ENCODE results near the gene PSMF1.

Gene PSMF1

DNA sequence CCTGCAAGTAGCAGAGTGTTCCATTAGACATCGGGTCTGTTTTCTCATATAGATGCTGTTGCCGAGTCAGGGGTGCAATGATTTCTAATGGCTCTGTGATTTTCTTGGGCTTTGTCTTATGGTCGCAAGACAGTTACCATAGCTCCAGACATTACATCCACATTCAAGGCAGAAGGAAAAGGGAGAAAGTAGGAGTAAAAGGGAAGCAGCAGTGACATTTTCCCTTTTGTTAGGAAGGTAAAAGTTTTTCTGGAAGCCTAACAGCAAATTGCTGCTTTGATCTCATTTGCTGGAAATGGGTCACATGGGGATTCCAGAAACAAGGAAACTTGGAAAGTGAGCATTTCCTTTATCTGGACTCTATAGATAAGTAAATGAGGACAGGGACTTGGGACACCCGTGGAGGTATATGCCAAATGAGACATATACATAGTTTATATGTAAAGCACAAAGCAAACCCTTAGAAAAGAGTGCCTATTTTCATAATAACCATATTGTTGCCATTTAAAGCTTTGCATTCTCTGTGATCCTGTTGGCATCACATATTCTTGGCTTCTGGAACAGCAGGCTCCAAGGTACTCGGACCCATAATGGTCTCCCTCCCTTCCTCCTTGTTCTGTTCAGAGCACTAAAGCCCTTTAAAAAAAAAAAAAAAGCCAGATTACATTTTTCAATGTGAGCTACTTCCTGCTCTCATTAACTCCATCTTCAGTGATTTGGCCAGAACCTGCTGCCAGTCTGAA lies 84.5 kb downstream of the PSMF1 start, which contains the start of gene C20orf202:
Gene C20orf202 (plus strand): TSS at position 693 of the 743 bp plus-strand sequence. CDS start 132 bp downstream, outside the sequence.
- H3K4me3 ChIP-seq (ENCODE audit: low read length) = no peak within 1 kb of the TSS
- no peaks in the 10 kb centered on the region for H3K9me3 ChIP-seq (replicated peaks; ENCODE audit: insufficient read depth, low read length)
- H3K4me2 ChIP-seq (ENCODE audit: low read depth, low read length) = no peak within 1 kb of the TSS
- H3K79me2 ChIP-seq (ENCODE audit: low read length) = no peaks in the 10 kb centered on the region
- no peaks in the 10 kb centered on the region for H3K4me1 ChIP-seq (ENCODE audit: low read length)
- H3K27ac ChIP-seq (ENCODE audit: low read length) = no peak within 1 kb of the TSS
- H3K36me3 ChIP-seq (replicated peaks; ENCODE audit: insufficient read depth, low read length) = no peaks in the 10 kb centered on the region
- no peak for TF ChIP-seq EZH2phosphoT487 (IDR thresholded peaks at IDR 0.05; ENCODE audit: low read length)
- no peak for TF ChIP-seq EZH2 (optimal IDR thresholded peaks at IDR 0.05; ENCODE audit: low read depth, low read length)
- TF ChIP-seq, protein P1, sequence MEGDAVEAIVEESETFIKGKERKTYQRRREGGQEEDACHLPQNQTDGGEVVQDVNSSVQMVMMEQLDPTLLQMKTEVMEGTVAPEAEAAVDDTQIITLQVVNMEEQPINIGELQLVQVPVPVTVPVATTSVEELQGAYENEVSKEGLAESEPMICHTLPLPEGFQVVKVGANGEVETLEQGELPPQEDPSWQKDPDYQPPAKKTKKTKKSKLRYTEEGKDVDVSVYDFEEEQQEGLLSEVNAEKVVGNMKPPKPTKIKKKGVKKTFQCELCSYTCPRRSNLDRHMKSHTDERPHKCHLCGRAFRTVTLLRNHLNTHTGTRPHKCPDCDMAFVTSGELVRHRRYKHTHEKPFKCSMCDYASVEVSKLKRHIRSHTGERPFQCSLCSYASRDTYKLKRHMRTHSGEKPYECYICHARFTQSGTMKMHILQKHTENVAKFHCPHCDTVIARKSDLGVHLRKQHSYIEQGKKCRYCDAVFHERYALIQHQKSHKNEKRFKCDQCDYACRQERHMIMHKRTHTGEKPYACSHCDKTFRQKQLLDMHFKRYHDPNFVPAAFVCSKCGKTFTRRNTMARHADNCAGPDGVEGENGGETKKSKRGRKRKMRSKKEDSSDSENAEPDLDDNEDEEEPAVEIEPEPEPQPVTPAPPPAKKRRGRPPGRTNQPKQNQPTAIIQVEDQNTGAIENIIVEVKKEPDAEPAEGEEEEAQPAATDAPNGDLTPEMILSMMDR (IDR thresholded peaks at IDR 0.05; ENCODE audit: low read length) = no peak
- no peak for DNase-seq
- no peaks in the 10 kb centered on the region for H3K27me3 ChIP-seq (replicated peaks; ENCODE audit: insufficient read depth, low read length)
- H4K20me1 ChIP-seq (ENCODE audit: insufficient read depth, low read length) = no peaks in the 10 kb centered on the region
- no peaks in the 10 kb centered on the region for H3F3A ChIP-seq (ENCODE audit: insufficient read depth, low read length)
- H3K9me2 ChIP-seq (replicated peaks; ENCODE audit: insufficient read depth, low read length) = no peaks in the 10 kb centered on the region
- no peak within 1 kb of the TSS for H3K9ac ChIP-seq (ENCODE audit: low read length)
- H2AFZ ChIP-seq (ENCODE audit: low read length) = no peak within 1 kb of the TSS

DNA sequence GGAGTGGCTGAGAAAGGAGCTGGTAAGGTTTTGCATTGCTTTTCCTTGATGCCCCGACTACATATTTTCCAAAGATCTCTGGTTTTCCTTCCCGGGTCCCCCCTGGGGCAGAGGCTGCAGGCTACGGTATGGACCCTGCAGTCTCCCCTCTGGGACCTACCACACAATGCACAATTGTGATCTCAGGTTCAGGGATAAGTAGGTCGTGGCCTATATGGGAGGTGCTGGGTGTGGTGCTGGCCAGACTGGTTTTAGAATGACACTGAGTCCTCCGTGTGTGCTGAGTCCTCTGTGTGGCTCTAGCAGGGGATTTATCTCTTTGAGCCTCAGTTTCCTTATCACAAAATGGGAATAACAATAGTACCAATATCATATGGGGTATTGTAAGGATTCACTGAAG lies 85.2 kb downstream of the PSMF1 start:
- TF ChIP-seq EZH2phosphoT487 (IDR thresholded peaks at IDR 0.05; ENCODE audit: low read length) (no peak), EZH2 (optimal IDR thresholded peaks at IDR 0.05; ENCODE audit: low read depth, low read length) (no peak)
- TF ChIP-seq, protein P1 (IDR thresholded peaks at IDR 0.05; ENCODE audit: low read length) = no peak
- Histone ChIP-seq H3K27ac (ENCODE audit: low read length) (no peak overlapping the region), H3K9ac (ENCODE audit: low read length) (no peak overlapping the region), H4K20me1 (ENCODE audit: insufficient read depth, low read length) (no peaks in the 10 kb centered on the region), H3K36me3 (replicated peaks; ENCODE audit: insufficient read depth, low read length) (no peaks in the 10 kb centered on the region), H3K4me1 (ENCODE audit: low read length) (no peaks in the 10 kb centered on the region), H3K9me3 (replicated peaks; ENCODE audit: insufficient read depth, low read length) (no peaks in the 10 kb centered on the region), H3K79me2 (ENCODE audit: low read length) (no peaks in the 10 kb centered on the region), H3K9me2 (replicated peaks; ENCODE audit: insufficient read depth, low read length) (no peaks in the 10 kb centered on the region), H3K4me3 (ENCODE audit: low read length) (no peak overlapping the region), H2AFZ (ENCODE audit: low read length) (no peak overlapping the region), H3K4me2 (ENCODE audit: low read depth, low read length) (no peak overlapping the region), H3K27me3 (replicated peaks; ENCODE audit: insufficient read depth, low read length) (no peaks in the 10 kb centered on the region), H3F3A (ENCODE audit: insufficient read depth, low read length) (no peaks in the 10 kb centered on the region)
- no peak for DNase-seq

DNA sequence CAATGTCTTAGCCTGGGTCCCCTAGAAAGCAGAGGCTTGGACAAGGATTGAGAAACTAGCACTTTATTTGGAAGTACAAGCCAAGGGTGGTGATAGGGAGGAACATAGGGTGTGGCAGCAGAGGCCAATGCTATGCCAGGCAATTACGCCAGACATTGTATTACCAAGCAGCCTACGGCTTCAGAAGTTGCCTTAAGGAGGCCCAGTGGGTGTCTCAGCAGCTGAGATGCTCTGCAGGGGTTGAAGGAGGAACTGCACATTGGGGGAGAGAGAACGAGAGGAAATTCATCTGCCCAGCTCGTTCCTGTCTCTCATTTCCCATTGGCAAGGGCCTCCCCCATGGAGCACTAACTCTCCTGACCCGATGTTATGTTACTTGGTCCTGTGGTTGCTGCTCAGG lies 85.7 kb downstream of the PSMF1 start:
- H3K27me3 ChIP-seq (replicated peaks; ENCODE audit: insufficient read depth, low read length) = no peaks in the 10 kb centered on the region
- no peak overlapping the region for H3K4me3 ChIP-seq (ENCODE audit: low read length)
- no peak overlapping the region for H2AFZ ChIP-seq (ENCODE audit: low read length)
- no peaks in the 10 kb centered on the region for H3K4me1 ChIP-seq (ENCODE audit: low read length)
- no peak for DNase-seq
- H3K79me2 ChIP-seq (ENCODE audit: low read length) = no peaks in the 10 kb centered on the region
- TF ChIP-seq EZH2phosphoT487 (IDR thresholded peaks at IDR 0.05; ENCODE audit: low read length) = no peak
- TF ChIP-seq, protein P1 (IDR thresholded peaks at IDR 0.05; ENCODE audit: low read length) = no peak
- no peak for TF ChIP-seq EZH2 (optimal IDR thresholded peaks at IDR 0.05; ENCODE audit: low read depth, low read length)
- no peaks in the 10 kb centered on the region for H3K9me3 ChIP-seq (replicated peaks; ENCODE audit: insufficient read depth, low read length)
- H4K20me1 ChIP-seq (ENCODE audit: insufficient read depth, low read length) = no peaks in the 10 kb centered on the region
- no peaks in the 10 kb centered on the region for H3K36me3 ChIP-seq (replicated peaks; ENCODE audit: insufficient read depth, low read length)
- no peak overlapping the region for H3K27ac ChIP-seq (ENCODE audit: low read length)
- no peaks in the 10 kb centered on the region for H3F3A ChIP-seq (ENCODE audit: insufficient read depth, low read length)
- no peaks in the 10 kb centered on the region for H3K9me2 ChIP-seq (replicated peaks; ENCODE audit: insufficient read depth, low read length)
- H3K4me2 ChIP-seq (ENCODE audit: low read depth, low read length) = no peak overlapping the region
- no peak overlapping the region for H3K9ac ChIP-seq (ENCODE audit: low read length)

All from MM.1S (cell line).